SW480 (cell line): ENCODE data around the gene TMEM52.

ENCODE experiments used
- DNase-seq: peaks from one replicate; pipeline ENCODE4 v3.0.0-alpha.2; 2016; ENCODE audit warnings: low spot score

Gene TMEM52

GRCh38 chr1:1926886-1927660 is 8.0 kb upstream of the TMEM52 start:
- DNase-seq, result no peak

GRCh38 chr1:1926346-1926811 is 7.3 kb upstream of the TMEM52 start:
- no peak for DNase-seq

- DNase-seq, result no peak
Observed at GRCh38 chr1:1925437-1926345, 6.6 kb upstream of the TMEM52 start.

GRCh38 chr1:1924849-1925248 is 5.8 kb upstream of the TMEM52 start:
- DNase-seq, result no peak

GRCh38 chr1:1924386-1924785 is 5.3 kb upstream of the TMEM52 start:
- DNase-seq, result no peak

GRCh38 chr1:1922956-1923833 is 4.1 kb upstream of the TMEM52 start:
- no peak for DNase-seq

GRCh38 chr1:1922702-1922955 is 3.5 kb upstream of the TMEM52 start:
- no peak for DNase-seq

GRCh38 chr1:1921901-1922701 is 3.0 kb upstream of the TMEM52 start:
- no peak for DNase-seq

GRCh38 chr1:1921459-1921862 is 2.4 kb upstream of the TMEM52 start:
- DNase-seq, result no peak

- DNase-seq, result no peak
Observed at GRCh38 chr1:1920608-1921458, 1.8 kb upstream of the TMEM52 start.

- DNase-seq, result no peak
Observed at GRCh38 chr1:1920057-1920607, 1.1 kb upstream of the TMEM52 start.

- peak; percentile 96 for DNase-seq
Observed at GRCh38 chr1:1919304-1920056, 401 bp upstream of the TMEM52 start.

- no peak for DNase-seq
Observed at GRCh38 chr1:1917995-1918900, 831 bp downstream of the TMEM52 start.

- DNase-seq, result no peak
Observed at GRCh38 chr1:1917304-1917976, 1.6 kb downstream of the TMEM52 start.

GRCh38 chr1:1916851-1917251 is 2.2 kb downstream of the TMEM52 start:
- no peak for DNase-seq

- DNase-seq, result no peak
Observed at GRCh38 chr1:1915911-1916840, 2.9 kb downstream of the TMEM52 start.
